SKM-1 (cell line): Measurements from ENCODE around the gene PEX3.
"Not testable (repeated sequence)": the region's sequence is repeated elsewhere in the genome, so short reads cannot be mapped to it uniquely, and the experiment has no call there.

ENCODE experiments used
- DNase-seq: peaks from one replicate; lab custom pipeline; 2025; ENCODE audit not compliant: unreplicated experiment; lab: John Stamatoyannopoulos, UW

The PEX3 gene

GRCh38 chr6:143447865-143448264 is 2.7 kb upstream of the PEX3 start:
- DNase-seq = not testable (repeated sequence)

GRCh38 chr6:143449082-143449713 is 1.4 kb upstream of the PEX3 start:
- DNase-seq = no peak

- peak; percentile 20 for DNase-seq
Measured at GRCh38 chr6:143449714-143450452, 722 bp upstream of the PEX3 start.

- DNase-seq = peak; percentile 8
Measured at GRCh38 chr6:143451531-143451930, 926 bp downstream of the PEX3 start.

GRCh38 chr6:143457563-143458359 is 7.2 kb downstream of the PEX3 start:
- DNase-seq = no peak

GRCh38 chr6:143465546-143465945 is 14.9 kb downstream of the PEX3 start:
- DNase-seq = no peak

- DNase-seq = no peak
Measured at GRCh38 chr6:143468026-143468425, 17.4 kb downstream of the PEX3 start.

GRCh38 chr6:143468823-143469222 is 18.2 kb downstream of the PEX3 start:
- DNase-seq = not testable (repeated sequence)

- DNase-seq = no peak
Measured at GRCh38 chr6:143471822-143472221, 21.2 kb downstream of the PEX3 start.

- no peak for DNase-seq
Measured at GRCh38 chr6:143476545-143476944, 25.9 kb downstream of the PEX3 start.

- DNase-seq = no peak
Measured at GRCh38 chr6:143478479-143479062, 28.0 kb downstream of the PEX3 start.

GRCh38 chr6:143482593-143482992 is 32.0 kb downstream of the PEX3 start:
- DNase-seq = no peak

GRCh38 chr6:143485967-143486366 is 35.4 kb downstream of the PEX3 start:
- no peak for DNase-seq

GRCh38 chr6:143486752-143487151 is 36.1 kb downstream of the PEX3 start:
- no peak for DNase-seq

GRCh38 chr6:143490244-143490643 is 39.6 kb downstream of the PEX3 start:
- no peak for DNase-seq

GRCh38 chr6:143490775-143491174 is 40.2 kb downstream of the PEX3 start:
- no peak for DNase-seq

- no peak for DNase-seq
Measured at GRCh38 chr6:143496974-143497373, 46.4 kb downstream of the PEX3 start.

- no peak for DNase-seq
Measured at GRCh38 chr6:143498428-143498827, 47.8 kb downstream of the PEX3 start.

GRCh38 chr6:143501851-143502250 is 51.2 kb downstream of the PEX3 start:
- no peak for DNase-seq

GRCh38 chr6:143504369-143504768 is 53.8 kb downstream of the PEX3 start:
- no peak for DNase-seq

GRCh38 chr6:143505111-143505510 is 54.5 kb downstream of the PEX3 start:
- DNase-seq = no peak

- no peak for DNase-seq
Measured at GRCh38 chr6:143505537-143505936, 54.9 kb downstream of the PEX3 start.
